SU-DHL-6 (cell line): Measurements from ENCODE around the gene SEPTIN3.
A peak's percentile ranks its signal among the peaks of the same experiment; 100 is the strongest.

Source experiments
- H2AFZ ChIP-seq: fragments of 200-600 bp; sonication (generic); 2 replicates; pipeline ENCODE4 v1.6.1; 2014; ENCODE audit warnings: low read depth, mild to moderate bottlenecking, moderate library complexity, mixed read lengths, antibody characterized with exemption, low read length; ENCODE audit not compliant: severe bottlenecking
- H3F3A ChIP-seq: fragments of 200-600 bp; shearing (Covaris generic); 2 replicates; pipeline ENCODE4 v1.6.0; 2016; ENCODE audit warnings: antibody characterized with exemption, mild to moderate bottlenecking; ENCODE audit not compliant: insufficient read depth
- H3K27ac ChIP-seq: fragments of 200-600 bp; sonication (generic); 2 replicates; pipeline ENCODE4 v1.5.1; 2016; ENCODE audit warnings: low read depth, mild to moderate bottlenecking, low read length, moderate library complexity, mixed read lengths
- H3K27me3 ChIP-seq: fragments of 200-600 bp; sonication (generic), shearing (Covaris generic); 2 replicates; pipeline ENCODE4 v1.6.0; 2014; ENCODE audit warnings: mild to moderate bottlenecking, low read length
- H3K36me3 ChIP-seq: fragments of 200-600 bp; sonication (generic); 2 replicates; pipeline ENCODE4 v1.6.1; 2014; ENCODE audit warnings: mild to moderate bottlenecking, low read length, mixed read lengths
- H3K4me2 ChIP-seq: fragments of 300-600, 200-600 bp; shearing (Covaris generic), sonication (generic); 2 replicates; pipeline ENCODE4 v1.6.0; 2014; ENCODE audit warnings: low read length, low read depth, mild to moderate bottlenecking; ENCODE audit not compliant: poor library complexity, severe bottlenecking
- H3K4me3 ChIP-seq: fragments of 200-600 bp; sonication (generic); 2 replicates; pipeline ENCODE4 v1.5.1; 2014; ENCODE audit warnings: antibody characterized with exemption, low read length, mild to moderate bottlenecking, mixed read lengths; ENCODE audit not compliant: insufficient read depth, poor library complexity, severe bottlenecking
- H3K79me2 ChIP-seq: fragments of 200-600 bp; sonication (generic); 2 replicates; pipeline ENCODE4 v1.6.1; 2014; ENCODE audit warnings: mild to moderate bottlenecking, low read length, moderate library complexity; ENCODE audit not compliant: insufficient read depth
- H3K9ac ChIP-seq: fragments of 200-600 bp; sonication (generic); 2 replicates; pipeline ENCODE4 v1.7.0; 2014; ENCODE audit warnings: mild to moderate bottlenecking, low read length
- H3K9me2 ChIP-seq: fragments of 200-600 bp; sonication (generic); replicated peaks from 2 replicates; pipeline ENCODE4 v1.6.1; 2014; ENCODE audit warnings: low read length; ENCODE audit not compliant: insufficient read depth
- H3K9me3 ChIP-seq: fragments of 200-600 bp; sonication (generic); 2 replicates; pipeline ENCODE4 v1.6.1; 2014; ENCODE audit warnings: low read length, mixed read lengths; ENCODE audit not compliant: insufficient read depth
- H4K20me1 ChIP-seq: fragments of 200-600 bp; sonication (generic); 2 replicates; pipeline ENCODE4 v1.6.1; 2014; ENCODE audit warnings: low read depth, mild to moderate bottlenecking, antibody characterized with exemption, low read length, moderate library complexity, mixed read lengths
- CTCF ChIP-seq: fragments of 200-600 bp; sonication (generic); IDR thresholded peaks from one replicate; pipeline ENCODE4 v1.5.1; 2017; ENCODE audit warnings: antibody characterized with exemption, mild to moderate bottlenecking, low read length, moderate library complexity; ENCODE audit not compliant: insufficient read depth, poor library complexity, severe bottlenecking
- EZH2phosphoT487 ChIP-seq: fragments of 200-600 bp; sonication (generic), shearing (Covaris generic); conservative IDR thresholded peaks from 2 replicates; pipeline ENCODE4 v1.6.1; 2018; ENCODE audit warnings: mild to moderate bottlenecking, antibody characterized with exemption, low read length, moderate library complexity, mixed read lengths

Gene SEPTIN3

GRCh38 chr22:41934284-41935014 lies 34.8 kb upstream of the SEPTIN3 start:
- Histone ChIP-seq H3K27ac (peak overlapping the region; percentile 93), H2AFZ (no peak overlapping the region), H3F3A (peaks cover 41% of the 10 kb centered on the region), H3K36me3 (no peaks in the 10 kb centered on the region), H3K27me3 (no peaks in the 10 kb centered on the region), H3K9ac (no peak overlapping the region), H3K4me2 (no peak overlapping the region), H3K79me2 (no peaks in the 10 kb centered on the region; the same call in 1 of the 2 replicates), H3K9me2 (no peaks in the 10 kb centered on the region), H3K9me3 (no peaks in the 10 kb centered on the region), H3K4me3 (no peak overlapping the region), H4K20me1 (no peaks in the 10 kb centered on the region)
- TF ChIP-seq CTCF (no peak), EZH2phosphoT487 (no peak)

- H3K9me3 ChIP-seq: no peaks in the 10 kb centered on the region
- peaks cover 43% of the 10 kb centered on the region for H3F3A ChIP-seq
- no peak overlapping the region for H2AFZ ChIP-seq
- no peak overlapping the region for H3K9ac ChIP-seq
- no peaks in the 10 kb centered on the region for H3K27me3 ChIP-seq
- H3K4me3 ChIP-seq: no peak overlapping the region
- H4K20me1 ChIP-seq: no peaks in the 10 kb centered on the region
- H3K9me2 ChIP-seq: no peaks in the 10 kb centered on the region
- H3K79me2 ChIP-seq: no peaks in the 10 kb centered on the region; the same call in 1 of the 2 replicates
- H3K27ac ChIP-seq: peak overlapping the region; percentile 93
- H3K4me2 ChIP-seq: no peak overlapping the region
- H3K36me3 ChIP-seq: no peaks in the 10 kb centered on the region
- no peak for TF ChIP-seq EZH2phosphoT487
- TF ChIP-seq CTCF: no peak
Measured at GRCh38 chr22:41935015-41935351, 34.3 kb upstream of the SEPTIN3 start.

GRCh38 chr22:41935509-41935908 lies 33.7 kb upstream of the SEPTIN3 start:
- TF ChIP-seq EZH2phosphoT487 (no peak), CTCF (no peak)
- Histone ChIP-seq H3K9ac (peak overlapping the region; percentile 47), H3K36me3 (no peaks in the 10 kb centered on the region), H3K79me2 (no peaks in the 10 kb centered on the region; the same call in 1 of the 2 replicates), H3K27me3 (no peaks in the 10 kb centered on the region), H3K9me3 (no peaks in the 10 kb centered on the region), H3K27ac (peak overlapping the region; percentile 93), H3K4me3 (no peak overlapping the region), H3F3A (peaks cover 48% of the 10 kb centered on the region), H3K9me2 (no peaks in the 10 kb centered on the region), H3K4me2 (peak overlapping the region; percentile 52), H2AFZ (no peak overlapping the region), H4K20me1 (no peaks in the 10 kb centered on the region)
